Osteoblast (primary cell): ENCODE results near the gene MAST1. TPM values are rescaled to one million over a fixed set of nuclear protein-coding genes. Genes with fewer than 3 reads are reported as not detected.
"Not testable (repeated sequence)": the region's sequence is repeated elsewhere in the genome, so short reads cannot be mapped to it uniquely, and the experiment has no call there.

Source experiments
- DNase-seq: peaks from one replicate; pipeline ENCODE4 v3.0.0; 2011; ENCODE audit warnings: low spot score, mixed read lengths; ENCODE audit not compliant: insufficient read length; ENCODE audit errors: missing footprints
- H2AFZ ChIP-seq: 2 replicates; pipeline ENCODE4 v1.6.0; 2011; ENCODE audit warnings: mild to moderate bottlenecking, low read length
- H3K27ac ChIP-seq: 2 replicates; pipeline ENCODE4 v1.5.1; 2011; ENCODE audit warnings: mild to moderate bottlenecking, low read depth, low read length, moderate library complexity
- H3K27me3 ChIP-seq: 2 replicates; pipeline ENCODE4 v1.6.0; 2012; ENCODE audit warnings: mild to moderate bottlenecking, control low read depth, inconsistent platforms, low read length, moderate library complexity; ENCODE audit not compliant: insufficient read depth
- H3K36me3 ChIP-seq: 2 replicates; pipeline ENCODE4 v1.5.1; 2011; ENCODE audit warnings: mild to moderate bottlenecking, low read length, control low read depth, moderate library complexity; ENCODE audit not compliant: insufficient read depth
- H3K4me1 ChIP-seq: 2 replicates; pipeline ENCODE4 v1.5.1; 2011; ENCODE audit warnings: mild to moderate bottlenecking, low read length, control low read depth, moderate library complexity; ENCODE audit not compliant: insufficient read depth
- H3K4me2 ChIP-seq: 2 replicates; pipeline ENCODE4 v1.6.0; 2011; ENCODE audit warnings: mild to moderate bottlenecking, low read length; ENCODE audit not compliant: insufficient read depth
- H3K4me3 ChIP-seq: fragments of 200-600 bp; sonication (generic); 3 replicates; pipeline ENCODE4 v1.5.1; 2012; ENCODE audit warnings: mild to moderate bottlenecking, low read length, inconsistent platforms; ENCODE audit not compliant: insufficient read depth
- H3K79me2 ChIP-seq: 2 replicates; pipeline ENCODE4 v1.6.0; 2012; ENCODE audit warnings: mild to moderate bottlenecking, low read length, control low read depth, inconsistent platforms; ENCODE audit not compliant: insufficient read depth
- H3K9me3 ChIP-seq: 2 replicates; pipeline ENCODE4 v1.5.1; 2011; ENCODE audit warnings: low read depth, low read length, control low read depth
- H4K20me1 ChIP-seq: 2 replicates; pipeline ENCODE4 v1.6.0; 2012; ENCODE audit warnings: mild to moderate bottlenecking, low read length, control low read depth; ENCODE audit not compliant: insufficient read depth
- CTCF ChIP-seq: IDR thresholded peaks from 2 replicates; pipeline ENCODE4 v1.5.1; 2011; ENCODE audit warnings: mild to moderate bottlenecking, low read depth, low read length, moderate library complexity; ENCODE audit errors: extremely low read depth
- total RNA-seq: library from RNA; depleted of rRNA; stranded (reverse); fragments of >200 nt; gene quantifications from 2 replicates; pipeline ENCODE4 v1.2.3, GENCODE V29; 2012

The MAST1 gene
- total RNA-seq, 1 donor: 0.72 TPM

- H4K20me1 ChIP-seq: peaks cover 9% of the 10 kb centered on the region
- H3K4me1 ChIP-seq: peaks cover 14% of the 10 kb centered on the region
- H2AFZ ChIP-seq: no peak overlapping the region
- no peak for DNase-seq
- no peak overlapping the region for H3K27ac ChIP-seq
- H3K4me2 ChIP-seq: no peak overlapping the region
- H3K4me3 ChIP-seq: no peak overlapping the region
- H3K9me3 ChIP-seq: no peaks in the 10 kb centered on the region
- H3K79me2 ChIP-seq: peaks cover 23% of the 10 kb centered on the region
- H3K27me3 ChIP-seq: no peaks in the 10 kb centered on the region
- peaks cover 8% of the 10 kb centered on the region for H3K36me3 ChIP-seq
- no peak for TF ChIP-seq CTCF
Observed at GRCh38 chr19:12797141-12797587, 41.2 kb upstream of the MAST1 start.

- H3K27me3 ChIP-seq, H3K36me3 ChIP-seq, H4K20me1 ChIP-seq, DNase-seq, H3K4me3 ChIP-seq, H2AFZ ChIP-seq, H3K4me2 ChIP-seq, H3K9me3 ChIP-seq, H3K27ac ChIP-seq: not testable (repeated sequence)
- peaks cover 19% of the 10 kb centered on the region for H3K79me2 ChIP-seq
- H3K4me1 ChIP-seq: peaks cover 18% of the 10 kb centered on the region
Observed at GRCh38 chr19:12797607-12798006, 40.7 kb upstream of the MAST1 start.

GRCh38 chr19:12799742-12800465 lies 38.4 kb upstream of the MAST1 start:
- no peak overlapping the region for H3K4me3 ChIP-seq
- H4K20me1 ChIP-seq: peaks cover 3% of the 10 kb centered on the region
- no peak overlapping the region for H3K27ac ChIP-seq
- TF ChIP-seq CTCF: no peak
- no peaks in the 10 kb centered on the region for H3K9me3 ChIP-seq
- DNase-seq: peak; percentile 32
- peak overlapping the region; percentile 95 for H3K4me2 ChIP-seq
- peaks cover 8% of the 10 kb centered on the region for H3K36me3 ChIP-seq
- no peaks in the 10 kb centered on the region for H3K27me3 ChIP-seq
- H3K4me1 ChIP-seq: peaks cover 14% of the 10 kb centered on the region
- no peak overlapping the region for H2AFZ ChIP-seq
- H3K79me2 ChIP-seq: peaks cover 11% of the 10 kb centered on the region

- no peak for TF ChIP-seq CTCF
- no peak overlapping the region for H3K27ac ChIP-seq
- H3K9me3 ChIP-seq: no peaks in the 10 kb centered on the region
- H2AFZ ChIP-seq: no peak overlapping the region
- H3K36me3 ChIP-seq: peaks cover 8% of the 10 kb centered on the region
- H3K4me1 ChIP-seq: peaks cover 14% of the 10 kb centered on the region
- H3K4me2 ChIP-seq: peak overlapping the region; percentile 95
- H3K27me3 ChIP-seq: no peaks in the 10 kb centered on the region
- peak overlapping the region; percentile 94 for H3K4me3 ChIP-seq
- DNase-seq: peak; percentile 62
- peaks cover 3% of the 10 kb centered on the region for H4K20me1 ChIP-seq
- H3K79me2 ChIP-seq: peaks cover 11% of the 10 kb centered on the region
Observed at GRCh38 chr19:12800466-12800770, 37.9 kb upstream of the MAST1 start.
